ENCODE measurements around the gene SLC7A11. TPM values are rescaled to one million over a fixed set of nuclear protein-coding genes. Genes with fewer than 3 reads are reported as not detected.

The SLC7A11 gene
- 22.7 and 26.5 TPM in 2 replicates for total RNA-seq
- polyA plus RNA-seq (2012): 22.4 TPM

GRCh38 chr4:138242076-138242833 lies at the start of gene SLC7A11:
TSS of gene SLC7A11 (minus strand) at chr4:138242349. CDS start at chr4:138242069, 280 bp downstream.
- peak; percentile 89 for DNase-seq (ENCODE audit: low read depth)

DNA sequence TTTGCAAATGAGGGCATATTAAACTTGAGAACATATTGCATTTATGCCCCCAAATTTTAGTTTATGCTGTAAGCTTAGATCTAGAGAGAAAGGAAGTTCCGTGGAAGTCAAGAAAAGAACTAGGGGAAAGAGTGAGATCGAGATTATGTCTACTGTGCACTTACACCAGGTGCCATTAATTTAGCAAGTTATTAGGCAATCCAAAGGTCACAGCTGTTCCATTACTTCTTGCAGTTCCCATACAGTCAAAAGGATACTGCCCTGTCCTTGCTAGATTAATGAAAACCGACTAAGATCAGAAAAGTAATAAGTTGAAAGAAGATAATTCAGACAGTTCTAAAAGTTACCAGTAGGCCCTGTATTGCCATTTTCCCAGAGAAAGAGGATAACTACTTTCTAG lies 49.3 kb upstream of the SLC7A11 start:
- peak; percentile 40 for DNase-seq (ENCODE audit: low read depth)

DNA sequence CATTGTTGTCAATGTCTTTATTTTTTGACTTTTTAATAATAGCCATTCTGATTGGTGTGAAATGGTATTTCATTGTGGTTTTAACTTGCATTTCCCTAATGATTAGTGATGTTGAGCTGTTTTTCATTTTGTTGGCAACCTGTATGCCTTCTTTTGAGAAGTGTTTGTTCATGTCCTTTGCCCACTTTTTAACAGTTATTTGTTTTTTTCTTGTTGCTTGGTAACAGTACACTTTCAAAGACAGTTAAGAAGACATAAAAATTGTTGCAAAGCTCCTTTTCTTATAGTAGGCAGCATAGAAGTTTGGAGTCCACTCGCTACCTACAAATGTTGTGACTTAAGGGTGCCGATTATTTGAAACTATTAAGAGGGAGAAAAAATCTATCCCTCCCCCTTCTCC lies 48.7 kb upstream of the SLC7A11 start:
- no peak for DNase-seq (ENCODE audit: low read depth)

DNA sequence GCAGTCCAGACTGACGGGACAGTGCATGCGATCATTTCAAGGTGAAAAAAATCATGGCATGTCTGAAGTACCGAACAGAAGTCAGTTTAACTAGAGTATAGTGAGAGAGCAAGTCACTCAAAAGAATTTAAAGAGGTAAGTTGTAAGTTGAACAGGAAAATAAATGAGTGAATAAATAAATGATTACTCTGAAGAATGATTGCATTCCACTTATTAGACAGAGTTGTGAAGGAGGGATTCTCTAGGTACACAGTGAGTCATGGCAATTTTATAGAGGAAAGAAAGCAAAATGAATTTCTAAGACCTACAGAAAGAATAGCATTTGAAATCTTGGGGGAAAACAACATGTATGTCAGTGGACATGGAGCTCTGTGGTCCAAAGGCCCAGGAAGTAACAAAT lies 37.1 kb upstream of the SLC7A11 start:
- no peak for DNase-seq (ENCODE audit: low read depth)

GRCh38 chr4:138277133-138277532 lies 35.0 kb upstream of the SLC7A11 start:
- DNase-seq (ENCODE audit: low read depth): no peak

GRCh38 chr4:138275963-138276621 lies 33.9 kb upstream of the SLC7A11 start:
- DNase-seq (ENCODE audit: low read depth): peak; percentile 77

DNA sequence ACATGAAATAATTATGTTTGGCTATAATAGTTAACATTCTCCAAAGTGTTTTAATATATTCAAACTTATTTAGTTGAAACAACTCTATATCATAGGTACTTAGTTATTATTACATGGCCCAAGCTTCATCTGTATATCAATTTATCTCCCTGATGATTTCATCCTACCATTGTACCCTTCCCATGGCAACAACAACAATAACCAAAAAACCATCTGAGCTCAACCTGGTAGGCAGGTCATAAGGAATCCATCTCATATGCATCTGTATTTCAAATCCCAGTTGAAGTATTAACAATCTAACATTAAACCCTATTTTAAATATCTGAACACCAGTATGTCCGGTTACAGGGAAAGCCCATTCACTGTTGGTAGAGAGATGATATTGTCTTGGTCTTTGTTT lies 33.1 kb upstream of the SLC7A11 start:
- DNase-seq (ENCODE audit: low read depth): no peak

DNA sequence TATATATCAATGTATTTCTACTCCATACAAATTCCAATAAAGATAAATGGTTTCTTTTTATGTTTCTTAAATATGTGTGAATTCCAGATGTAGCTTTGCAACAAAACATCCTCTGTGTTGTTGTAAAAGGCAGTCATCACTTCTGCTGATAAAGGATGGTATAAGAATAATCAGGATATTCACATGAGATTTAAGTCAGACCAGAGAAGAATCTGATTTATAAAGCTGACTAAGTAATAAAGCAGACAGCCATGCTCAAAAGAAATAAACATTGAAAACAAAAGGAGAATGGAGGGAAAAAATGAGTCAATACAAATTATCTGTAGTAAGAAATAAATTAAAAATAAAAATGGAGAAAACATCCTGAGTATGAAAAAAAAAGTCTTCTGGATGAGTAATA lies 27.0 kb upstream of the SLC7A11 start:
- DNase-seq (ENCODE audit: low read depth): no peak

DNA sequence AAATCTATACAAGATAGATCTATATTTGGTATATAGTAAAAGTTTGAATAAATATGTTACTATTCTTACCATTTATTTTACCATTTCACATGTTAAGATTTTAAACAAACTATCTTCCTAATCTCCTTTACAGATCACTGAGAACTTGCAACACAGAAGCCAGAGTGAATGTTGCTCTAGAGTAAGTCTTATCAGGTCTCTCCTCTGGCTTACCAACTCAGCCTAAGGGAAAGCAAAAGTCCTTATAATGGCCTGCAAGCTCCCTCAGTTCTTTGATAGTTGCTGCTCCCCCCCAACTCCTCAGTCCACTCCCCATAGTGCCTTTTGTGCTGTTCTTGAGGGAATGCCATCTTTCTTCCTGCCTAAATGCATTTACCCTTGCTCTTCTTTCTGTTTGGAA lies 25.7 kb upstream of the SLC7A11 start:
- DNase-seq (ENCODE audit: low read depth): no peak

GRCh38 chr4:138266948-138267347 lies 24.8 kb upstream of the SLC7A11 start:
- no peak for DNase-seq (ENCODE audit: low read depth)

DNA sequence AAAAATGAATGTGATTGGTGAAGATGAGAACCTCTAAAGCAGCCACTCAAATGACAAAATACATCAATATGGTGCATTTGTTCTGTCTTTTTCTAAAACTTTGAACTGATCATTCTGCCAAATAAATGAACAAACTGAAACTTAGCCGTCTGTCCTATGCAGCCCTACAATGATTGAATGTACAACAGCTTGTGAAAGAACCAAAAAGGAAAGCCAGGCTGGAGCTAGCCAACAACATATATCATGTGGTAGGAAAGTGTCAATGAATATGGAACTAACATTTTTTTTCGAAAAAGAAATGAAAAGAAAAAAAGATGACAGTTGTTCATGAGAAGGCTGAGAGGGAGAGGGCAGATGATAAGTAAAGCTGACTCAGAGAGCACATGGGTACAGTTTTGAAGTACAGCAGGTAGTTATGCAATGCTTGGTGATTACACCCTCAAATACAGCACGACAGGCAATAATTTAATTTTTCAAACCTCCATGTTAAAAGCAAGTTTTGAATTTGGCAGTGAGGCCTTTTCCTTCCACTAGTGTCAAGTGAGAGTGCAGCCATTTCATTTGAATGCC lies 21.2 kb upstream of the SLC7A11 start:
- DNase-seq (ENCODE audit: low read depth): no peak

DNA sequence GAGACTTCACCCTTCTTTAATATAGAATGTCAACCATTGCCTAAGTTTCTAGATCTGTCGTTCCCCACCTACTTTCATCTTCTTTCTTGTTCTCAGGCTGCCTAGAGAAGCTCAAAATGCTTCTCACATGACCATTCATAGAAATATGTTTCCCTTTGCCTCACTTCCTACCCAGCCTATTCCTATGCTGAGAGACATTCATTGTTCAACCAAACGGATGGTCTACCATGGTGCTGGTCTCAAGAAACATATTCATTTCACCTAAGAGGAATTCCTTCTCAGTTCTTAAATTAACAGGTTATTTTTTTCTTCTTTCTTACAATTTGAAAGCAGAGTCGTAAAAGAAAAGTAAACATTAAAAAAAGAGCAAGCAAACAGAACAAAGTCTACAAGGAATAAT lies 20.3 kb upstream of the SLC7A11 start:
- no peak for DNase-seq (ENCODE audit: low read depth)

DNA sequence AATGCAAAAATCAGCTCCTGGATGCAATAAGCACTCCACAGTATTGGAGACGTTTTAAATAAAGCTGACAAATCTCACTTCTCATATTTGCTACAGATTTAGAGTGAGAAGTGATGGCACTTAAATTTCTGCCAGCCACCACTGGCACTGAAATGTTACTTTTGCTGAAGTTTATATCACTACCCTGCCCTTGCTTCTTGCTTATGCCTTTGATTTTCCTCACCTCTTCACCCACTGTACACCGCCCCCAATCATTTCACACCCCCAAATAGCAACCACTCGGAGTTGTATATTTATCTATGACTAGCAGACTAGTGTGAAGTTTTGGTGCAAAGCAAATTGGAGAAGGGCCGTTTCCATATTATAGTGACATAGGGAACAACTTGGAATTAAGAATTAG lies 19.9 kb upstream of the SLC7A11 start:
- DNase-seq (ENCODE audit: low read depth): no peak

DNA sequence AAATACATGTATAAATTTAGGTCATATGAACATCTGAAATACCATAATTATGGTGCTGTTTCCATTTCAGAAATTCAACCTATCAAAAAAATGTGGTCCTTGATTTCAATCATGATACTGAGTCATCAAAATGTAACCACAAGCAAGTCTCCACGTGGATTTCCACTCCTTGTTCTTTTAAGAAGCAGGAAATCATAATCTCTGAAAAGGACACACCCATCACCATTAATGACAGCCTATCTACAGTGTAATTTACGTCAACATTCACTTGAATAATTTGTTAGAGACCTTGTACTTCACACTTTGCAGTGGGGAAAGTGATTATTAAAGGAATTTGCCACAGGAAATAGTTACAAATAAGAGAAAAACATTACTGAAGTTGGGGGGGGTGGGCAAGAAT lies 17.7 kb upstream of the SLC7A11 start:
- DNase-seq (ENCODE audit: low read depth): peak; percentile 36

- no peak for DNase-seq (ENCODE audit: low read depth)
Measured at GRCh38 chr4:138259271-138259670, 17.1 kb upstream of the SLC7A11 start.

GRCh38 chr4:138256608-138257007 lies 14.5 kb upstream of the SLC7A11 start:
- DNase-seq (ENCODE audit: low read depth): no peak

- DNase-seq (ENCODE audit: low read depth): no peak
Measured at GRCh38 chr4:138255917-138256597, 13.9 kb upstream of the SLC7A11 start.

- no peak for DNase-seq (ENCODE audit: low read depth)
Measured at GRCh38 chr4:138252551-138252950, 10.4 kb upstream of the SLC7A11 start.

GRCh38 chr4:138251938-138252337 lies 9.8 kb upstream of the SLC7A11 start:
- no peak for DNase-seq (ENCODE audit: low read depth)

DNA sequence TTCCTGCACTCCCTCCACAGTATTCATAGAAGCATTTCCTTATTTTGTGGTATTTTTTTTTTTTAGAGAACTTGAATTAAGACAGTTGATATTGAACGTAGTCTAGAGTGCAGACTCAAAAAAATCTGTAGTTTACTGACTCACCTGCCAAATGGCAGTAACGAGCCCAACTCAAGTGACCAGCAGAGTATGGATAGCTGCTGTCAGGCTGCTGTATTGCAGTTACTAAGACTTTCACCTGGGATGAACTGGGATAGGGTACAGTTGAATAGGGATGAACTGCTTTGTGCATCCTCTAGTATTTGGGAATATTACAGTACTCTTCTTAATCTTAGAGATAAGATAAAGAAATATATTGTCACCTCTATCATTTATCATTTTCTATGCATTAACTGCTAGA lies 7.0 kb upstream of the SLC7A11 start:
- no peak for DNase-seq (ENCODE audit: low read depth)

- no peak for DNase-seq (ENCODE audit: low read depth)
Measured at GRCh38 chr4:138248058-138248457, 5.9 kb upstream of the SLC7A11 start.

- DNase-seq (ENCODE audit: low read depth): no peak
Measured at GRCh38 chr4:138247643-138248042, 5.5 kb upstream of the SLC7A11 start.

Data from myocyte (in vitro differentiated cells).